PFSK-1 (cell line): Measurements from ENCODE around the gene IL15RA.

Source experiments
- FOXP2 ChIP-seq: optimal IDR thresholded peaks from 2 replicates; pipeline ENCODE3; 2011; ENCODE audit warnings: borderline replicate concordance, control low read depth, inconsistent platforms; ENCODE audit not compliant: insufficient read depth; ENCODE audit errors: extremely low read length, extremely low read depth
- POLR2AphosphoS5 ChIP-seq: IDR thresholded peaks from 2 replicates; pipeline ENCODE4 v1.6.1; 2012; ENCODE audit warnings: low read depth, mild to moderate bottlenecking, control low read depth, low read length, moderate library complexity
- SIN3A ChIP-seq: IDR thresholded peaks from 2 replicates; pipeline ENCODE4 v1.6.1; 2012; ENCODE audit warnings: mild to moderate bottlenecking, low read length, moderate library complexity, borderline replicate concordance; ENCODE audit not compliant: insufficient read depth
- TAF1 ChIP-seq: IDR thresholded peaks from 2 replicates; pipeline ENCODE4 v1.6.1; 2012; ENCODE audit warnings: low read length, control low read depth, borderline replicate concordance; ENCODE audit not compliant: insufficient read depth
- TF ChIP-seq, protein P1 (sequence below), 2 experiments: IDR thresholded peaks; 2 replicates each; pipeline versions ENCODE4 v1.6.1 to v1.8.0; 2011 to 2012; ENCODE audit warnings: low read depth in 2 of 2, low read length in 2 of 2, control low read depth in 1 of 2, inconsistent platforms in 1 of 2, mild to moderate bottlenecking in 1 of 2, moderate library complexity in 1 of 2; ENCODE audit not compliant: insufficient read depth in 1 of 2

IL15RA gene

DNA sequence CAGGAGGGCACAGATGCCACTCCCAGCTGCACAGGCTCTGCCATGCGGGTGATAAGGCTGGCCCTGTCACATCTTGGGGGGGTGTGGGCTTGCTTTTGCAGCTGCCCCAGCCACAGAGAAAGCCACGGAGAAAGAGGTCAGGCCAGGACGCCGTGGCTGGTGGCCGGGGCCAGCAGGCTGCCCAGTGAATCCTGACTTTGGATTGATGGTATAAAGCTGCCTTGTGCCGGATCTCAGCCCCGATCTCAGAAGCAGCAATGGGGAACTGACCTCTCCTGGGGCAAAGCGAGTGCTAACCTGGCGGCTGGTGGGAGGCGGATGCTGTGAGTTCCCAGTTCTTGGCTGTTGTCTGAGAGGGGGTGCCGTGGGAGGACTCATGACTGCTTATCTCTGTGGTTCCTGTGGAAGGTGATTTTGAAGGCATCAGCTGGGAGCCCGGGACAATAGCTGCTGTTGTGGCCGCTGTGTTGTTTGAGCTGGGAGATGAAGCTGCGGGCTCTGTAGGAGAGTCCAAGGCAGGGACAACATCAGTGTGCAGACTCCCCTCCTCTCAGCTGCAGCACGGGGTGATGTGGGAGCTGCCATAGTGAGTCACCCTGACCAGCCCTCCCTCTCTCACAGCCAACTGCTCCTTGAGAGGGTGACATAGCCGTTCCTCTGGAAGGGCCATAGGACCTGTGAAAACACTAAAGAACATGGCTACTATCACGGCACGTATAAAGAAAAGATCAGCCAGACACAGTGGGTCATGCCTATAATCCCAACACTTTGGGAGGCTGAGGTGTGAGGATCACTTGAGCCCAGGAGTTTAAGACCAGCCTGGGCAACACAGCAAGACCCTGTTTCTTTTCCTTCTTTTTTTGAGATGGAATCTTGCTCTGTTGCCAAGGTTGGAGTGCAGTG lies 17.0 kb downstream of the IL15RA start:
- TF ChIP-seq POLR2AphosphoS5 (no peak), TAF1 (no peak), SIN3A (no peak), FOXP2 (no peak)
- TF ChIP-seq, protein P1, sequence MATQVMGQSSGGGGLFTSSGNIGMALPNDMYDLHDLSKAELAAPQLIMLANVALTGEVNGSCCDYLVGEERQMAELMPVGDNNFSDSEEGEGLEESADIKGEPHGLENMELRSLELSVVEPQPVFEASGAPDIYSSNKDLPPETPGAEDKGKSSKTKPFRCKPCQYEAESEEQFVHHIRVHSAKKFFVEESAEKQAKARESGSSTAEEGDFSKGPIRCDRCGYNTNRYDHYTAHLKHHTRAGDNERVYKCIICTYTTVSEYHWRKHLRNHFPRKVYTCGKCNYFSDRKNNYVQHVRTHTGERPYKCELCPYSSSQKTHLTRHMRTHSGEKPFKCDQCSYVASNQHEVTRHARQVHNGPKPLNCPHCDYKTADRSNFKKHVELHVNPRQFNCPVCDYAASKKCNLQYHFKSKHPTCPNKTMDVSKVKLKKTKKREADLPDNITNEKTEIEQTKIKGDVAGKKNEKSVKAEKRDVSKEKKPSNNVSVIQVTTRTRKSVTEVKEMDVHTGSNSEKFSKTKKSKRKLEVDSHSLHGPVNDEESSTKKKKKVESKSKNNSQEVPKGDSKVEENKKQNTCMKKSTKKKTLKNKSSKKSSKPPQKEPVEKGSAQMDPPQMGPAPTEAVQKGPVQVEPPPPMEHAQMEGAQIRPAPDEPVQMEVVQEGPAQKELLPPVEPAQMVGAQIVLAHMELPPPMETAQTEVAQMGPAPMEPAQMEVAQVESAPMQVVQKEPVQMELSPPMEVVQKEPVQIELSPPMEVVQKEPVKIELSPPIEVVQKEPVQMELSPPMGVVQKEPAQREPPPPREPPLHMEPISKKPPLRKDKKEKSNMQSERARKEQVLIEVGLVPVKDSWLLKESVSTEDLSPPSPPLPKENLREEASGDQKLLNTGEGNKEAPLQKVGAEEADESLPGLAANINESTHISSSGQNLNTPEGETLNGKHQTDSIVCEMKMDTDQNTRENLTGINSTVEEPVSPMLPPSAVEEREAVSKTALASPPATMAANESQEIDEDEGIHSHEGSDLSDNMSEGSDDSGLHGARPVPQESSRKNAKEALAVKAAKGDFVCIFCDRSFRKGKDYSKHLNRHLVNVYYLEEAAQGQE (IDR thresholded peaks at IDR 0.05; ENCODE audit: insufficient read depth in 1 of 2, low read depth in 2 of 2, low read length in 2 of 2) = no peak

DNA sequence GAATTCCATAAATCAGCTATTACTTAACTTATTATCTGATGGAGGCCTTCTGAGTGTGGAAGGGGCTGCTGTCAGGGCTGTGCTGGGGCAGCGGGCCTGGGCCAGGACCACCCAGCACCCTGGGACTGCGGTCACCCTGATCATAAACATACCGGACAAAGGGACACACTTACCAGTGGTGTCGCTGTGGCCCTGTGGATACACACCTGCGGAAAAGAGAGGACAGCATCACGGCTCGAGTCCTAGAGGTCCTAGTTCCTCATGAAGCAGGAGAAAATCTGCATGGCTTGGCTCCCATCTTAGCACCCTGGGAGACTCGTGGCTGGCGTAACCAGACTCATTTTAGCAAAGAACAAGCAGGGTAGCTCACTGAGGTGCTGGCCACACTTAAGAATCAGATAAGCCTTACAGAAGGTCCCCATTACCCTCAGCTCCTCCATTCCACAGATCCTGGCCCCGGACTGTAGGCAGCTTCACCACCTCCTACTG lies 17.7 kb downstream of the IL15RA start:
- TF ChIP-seq FOXP2 = no peak

DNA sequence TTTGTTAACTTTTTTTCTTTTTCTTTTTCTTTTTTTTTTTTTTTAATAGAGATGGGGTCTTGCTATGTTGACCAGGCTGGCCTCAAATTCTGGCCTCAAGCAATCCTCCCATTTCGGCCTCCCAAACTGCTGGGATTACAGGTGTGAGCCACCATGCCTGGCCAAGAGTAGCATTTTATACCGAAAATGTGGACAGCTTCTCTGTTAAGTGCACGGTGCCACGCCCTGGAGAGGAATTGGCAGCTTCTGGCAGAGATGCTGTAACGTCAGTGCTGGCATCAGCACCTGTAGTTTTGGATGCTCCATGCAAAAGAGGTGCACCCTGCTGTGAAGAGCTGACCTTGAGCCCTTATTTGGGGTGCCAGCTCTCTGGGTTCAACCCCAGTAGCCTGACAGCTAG lies 18.2 kb downstream of the IL15RA start:
- TF ChIP-seq TAF1 = no peak

DNA sequence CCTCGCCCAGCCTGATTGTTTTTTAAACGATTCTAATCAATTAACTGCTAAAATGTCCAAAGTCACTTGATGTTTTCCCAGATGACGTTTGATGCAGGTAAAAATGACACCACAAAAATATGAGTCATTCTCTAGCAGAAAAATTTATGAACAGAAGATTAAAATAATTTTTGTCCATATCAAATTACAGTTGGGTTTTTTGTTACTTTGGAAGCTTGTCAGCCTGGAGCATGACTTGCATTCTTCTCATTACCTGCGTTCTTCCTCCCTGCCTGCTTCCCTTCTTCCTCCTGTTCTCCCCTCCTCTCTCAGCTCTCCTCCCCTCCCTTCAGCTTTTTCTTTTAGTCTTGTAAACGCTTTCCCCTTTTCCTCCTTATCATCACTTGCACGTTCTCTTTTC lies 18.7 kb downstream of the IL15RA start:
- TF ChIP-seq SIN3A (no peak), POLR2AphosphoS5 (no peak), TAF1 (no peak)
- TF ChIP-seq, protein P1 (IDR thresholded peaks at IDR 0.05; ENCODE audit: insufficient read depth in 1 of 2, low read depth in 2 of 2, low read length in 2 of 2) = no peak

DNA sequence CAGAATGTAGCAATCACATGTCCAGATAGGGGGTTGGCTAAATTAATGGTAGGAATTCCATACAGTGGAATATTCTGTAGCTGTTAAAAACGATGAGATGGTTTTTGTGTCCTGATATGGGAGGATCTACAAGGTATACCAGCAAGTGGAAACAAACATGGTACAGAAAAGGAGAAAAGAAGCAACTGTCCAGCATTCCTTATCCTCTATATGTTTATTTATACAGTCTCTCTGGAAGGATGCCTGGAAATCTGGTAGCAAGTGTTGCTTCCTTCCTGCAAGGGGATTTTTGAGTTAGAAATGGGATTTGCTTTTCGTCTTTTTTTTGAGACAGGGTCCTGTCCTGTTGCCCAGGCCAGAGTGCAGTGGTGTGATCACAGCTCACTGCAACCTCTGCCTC lies 19.3 kb downstream of the IL15RA start:
- TF ChIP-seq FOXP2 (no peak), SIN3A (no peak), POLR2AphosphoS5 (no peak), TAF1 (no peak)
- TF ChIP-seq, protein P1 (IDR thresholded peaks at IDR 0.05; ENCODE audit: insufficient read depth in 1 of 2, low read depth in 2 of 2, low read length in 2 of 2) = no peak

DNA sequence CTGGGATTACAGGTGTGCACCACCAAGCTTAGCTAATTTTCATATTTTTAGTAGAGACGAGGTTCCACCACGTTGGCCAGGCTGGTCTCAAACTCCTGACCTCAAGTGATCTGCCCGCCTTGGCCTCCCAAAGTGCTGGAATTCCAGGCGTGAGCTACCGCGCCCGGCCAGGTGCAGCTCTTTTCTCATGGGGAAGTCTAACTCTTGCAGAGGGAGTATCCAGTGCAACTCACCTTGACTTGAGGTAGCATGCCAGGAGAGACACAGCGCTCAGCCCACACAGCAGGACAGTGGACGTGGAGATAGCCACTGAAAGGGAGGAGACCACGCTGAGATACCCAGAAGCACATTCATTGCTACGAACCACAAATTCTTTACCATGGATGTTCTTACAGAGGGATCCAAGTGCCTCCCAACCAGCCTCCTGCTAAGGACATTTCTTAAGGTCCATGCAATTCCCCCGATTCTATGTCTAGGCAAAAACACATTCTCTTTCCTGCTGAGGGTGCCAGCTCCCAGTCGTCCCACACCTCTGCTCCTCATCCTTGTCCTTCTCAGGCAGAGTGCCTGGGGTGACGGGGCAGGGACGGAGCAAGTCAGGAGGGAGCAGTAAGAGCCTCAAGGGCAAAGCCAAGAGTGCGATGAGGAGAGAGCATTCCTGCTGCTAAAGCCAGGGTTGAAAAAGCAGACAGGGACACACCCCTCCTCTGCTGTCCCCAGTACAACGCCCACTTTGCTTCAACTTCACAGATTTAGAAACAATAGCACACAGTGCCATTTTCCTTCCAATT lies 21.0 kb downstream of the IL15RA start:
- TF ChIP-seq SIN3A (no peak), POLR2AphosphoS5 (no peak), TAF1 (no peak)

DNA sequence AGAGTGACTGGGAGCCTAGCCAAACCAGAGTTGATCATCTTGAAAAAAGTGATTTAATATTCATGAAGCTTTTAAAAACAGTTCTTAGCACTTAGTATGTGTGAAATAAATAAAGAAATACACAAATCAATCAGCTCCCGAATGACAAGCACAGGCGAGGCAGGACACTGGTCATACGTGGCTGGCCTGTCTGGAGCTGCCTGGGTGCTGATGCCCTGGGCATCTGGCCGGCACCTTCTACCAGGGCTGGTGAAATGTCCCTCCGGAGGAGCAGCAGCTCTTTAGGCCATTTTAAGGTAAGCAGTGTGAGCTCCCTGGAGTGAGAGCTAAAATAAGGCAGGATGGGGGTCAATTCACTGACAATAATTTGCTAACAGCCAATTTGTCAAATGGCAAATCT lies 23.7 kb downstream of the IL15RA start:
- TF ChIP-seq SIN3A (no peak), POLR2AphosphoS5 (no peak), TAF1 (no peak), FOXP2 (no peak)
- TF ChIP-seq, protein P1 (IDR thresholded peaks at IDR 0.05; ENCODE audit: insufficient read depth in 1 of 2, low read depth in 2 of 2, low read length in 2 of 2) = no peak
